ENCODE data around the gene ABAT.

ABAT gene

DNA sequence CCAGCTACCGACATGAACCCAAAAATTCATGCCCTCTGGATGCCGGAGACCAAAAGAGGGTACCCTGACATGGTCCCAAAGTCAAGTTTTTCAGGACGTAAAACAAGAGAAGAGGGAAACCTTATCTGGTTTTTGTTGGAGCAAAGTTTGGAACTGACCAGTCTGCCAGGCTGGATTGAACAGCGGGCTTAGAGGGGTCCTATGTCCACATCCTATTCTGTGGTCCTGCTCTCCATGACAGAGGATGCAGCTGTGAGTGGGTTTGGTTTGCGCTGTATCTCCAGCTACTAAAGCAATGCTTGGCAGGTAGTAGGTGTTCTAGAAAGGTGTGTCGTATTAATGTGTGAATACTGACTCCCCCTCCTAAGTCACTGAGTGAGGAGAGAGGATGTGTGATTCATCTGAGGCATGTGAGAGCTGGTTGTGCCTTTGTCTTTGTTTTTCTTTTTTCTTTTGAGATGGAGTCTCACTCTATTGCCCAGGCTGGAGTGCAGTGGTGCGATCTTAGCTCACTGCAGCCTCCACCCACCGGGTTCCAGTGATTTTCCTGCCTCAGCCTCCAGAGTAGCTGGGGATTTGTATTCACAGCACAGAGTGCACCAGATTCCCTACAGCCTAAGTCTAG, 154.2 kb downstream of the ABAT start:
- Histone ChIP-seq H3F3A (ENCODE audit: insufficient read depth, low read length) (no peaks in the 10 kb centered on the region), H2AFZ (ENCODE audit: low read length) (no peak overlapping the region), H3K4me1 (ENCODE audit: insufficient read depth, low read length, severe bottlenecking) (peaks cover 17% of the 10 kb centered on the region), H3K4me3 (ENCODE audit: low read depth, low read length, poor library complexity, severe bottlenecking) (no peak overlapping the region), H3K36me3 (ENCODE audit: insufficient read depth, low read length) (peaks cover 71% of the 10 kb centered on the region), H3K27ac (ENCODE audit: low read depth, low read length, poor library complexity, severe bottlenecking) (no peak overlapping the region), H3K9me3 (ENCODE audit: low read length) (no peaks in the 10 kb centered on the region; the same call in none of the 2 replicates), H3K9me2 (ENCODE audit: low read depth, low read length) (no peaks in the 10 kb centered on the region), H3K4me2 (ENCODE audit: low read length) (no peak overlapping the region), H3K79me2 (ENCODE audit: insufficient read depth, low read length) (no peaks in the 10 kb centered on the region), H3K27me3 (ENCODE audit: insufficient read depth, low read length) (no peaks in the 10 kb centered on the region), H4K20me1 (ENCODE audit: insufficient read depth, low read length) (no peaks in the 10 kb centered on the region), H3K9ac (ENCODE audit: low read length) (no peak overlapping the region)
- TF ChIP-seq EZH2 (IDR thresholded peaks at IDR 0.05; ENCODE audit: borderline replicate concordance, low read length), result no peak
- TF ChIP-seq, protein P1, sequence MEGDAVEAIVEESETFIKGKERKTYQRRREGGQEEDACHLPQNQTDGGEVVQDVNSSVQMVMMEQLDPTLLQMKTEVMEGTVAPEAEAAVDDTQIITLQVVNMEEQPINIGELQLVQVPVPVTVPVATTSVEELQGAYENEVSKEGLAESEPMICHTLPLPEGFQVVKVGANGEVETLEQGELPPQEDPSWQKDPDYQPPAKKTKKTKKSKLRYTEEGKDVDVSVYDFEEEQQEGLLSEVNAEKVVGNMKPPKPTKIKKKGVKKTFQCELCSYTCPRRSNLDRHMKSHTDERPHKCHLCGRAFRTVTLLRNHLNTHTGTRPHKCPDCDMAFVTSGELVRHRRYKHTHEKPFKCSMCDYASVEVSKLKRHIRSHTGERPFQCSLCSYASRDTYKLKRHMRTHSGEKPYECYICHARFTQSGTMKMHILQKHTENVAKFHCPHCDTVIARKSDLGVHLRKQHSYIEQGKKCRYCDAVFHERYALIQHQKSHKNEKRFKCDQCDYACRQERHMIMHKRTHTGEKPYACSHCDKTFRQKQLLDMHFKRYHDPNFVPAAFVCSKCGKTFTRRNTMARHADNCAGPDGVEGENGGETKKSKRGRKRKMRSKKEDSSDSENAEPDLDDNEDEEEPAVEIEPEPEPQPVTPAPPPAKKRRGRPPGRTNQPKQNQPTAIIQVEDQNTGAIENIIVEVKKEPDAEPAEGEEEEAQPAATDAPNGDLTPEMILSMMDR (IDR thresholded peaks at IDR 0.05; ENCODE audit: low read length), result no peak

- H3K4me2 ChIP-seq (ENCODE audit: low read length), result peak overlapping the region; percentile 55
- peak overlapping the region; percentile 23 for H3K4me3 ChIP-seq (ENCODE audit: low read depth, low read length, poor library complexity, severe bottlenecking)
- H2AFZ ChIP-seq (ENCODE audit: low read length), result no peak overlapping the region
- no peaks in the 10 kb centered on the region for H4K20me1 ChIP-seq (ENCODE audit: insufficient read depth, low read length)
- peaks cover 17% of the 10 kb centered on the region for H3K4me1 ChIP-seq (ENCODE audit: insufficient read depth, low read length, severe bottlenecking)
- peaks cover 54% of the 10 kb centered on the region for H3K36me3 ChIP-seq (ENCODE audit: insufficient read depth, low read length)
- H3K27me3 ChIP-seq (ENCODE audit: insufficient read depth, low read length), result no peaks in the 10 kb centered on the region
- peak overlapping the region; percentile 75 for H3K27ac ChIP-seq (ENCODE audit: low read depth, low read length, poor library complexity, severe bottlenecking)
- no peak overlapping the region; the same call in 1 of the 2 replicates for H3K9ac ChIP-seq (ENCODE audit: low read length)
- no peaks in the 10 kb centered on the region for H3K9me2 ChIP-seq (ENCODE audit: low read depth, low read length)
- H3K9me3 ChIP-seq (ENCODE audit: low read length), result no peaks in the 10 kb centered on the region
- no peaks in the 10 kb centered on the region for H3K79me2 ChIP-seq (ENCODE audit: insufficient read depth, low read length)
- no peaks in the 10 kb centered on the region for H3F3A ChIP-seq (ENCODE audit: insufficient read depth, low read length)
- TF ChIP-seq, protein P1 (IDR thresholded peaks at IDR 0.05; ENCODE audit: low read length), result no peak
- TF ChIP-seq EZH2 (IDR thresholded peaks at IDR 0.05; ENCODE audit: borderline replicate concordance, low read length), result no peak
Observed at GRCh38 chr16:8831450-8831849, 157.0 kb downstream of the ABAT start.

DNA sequence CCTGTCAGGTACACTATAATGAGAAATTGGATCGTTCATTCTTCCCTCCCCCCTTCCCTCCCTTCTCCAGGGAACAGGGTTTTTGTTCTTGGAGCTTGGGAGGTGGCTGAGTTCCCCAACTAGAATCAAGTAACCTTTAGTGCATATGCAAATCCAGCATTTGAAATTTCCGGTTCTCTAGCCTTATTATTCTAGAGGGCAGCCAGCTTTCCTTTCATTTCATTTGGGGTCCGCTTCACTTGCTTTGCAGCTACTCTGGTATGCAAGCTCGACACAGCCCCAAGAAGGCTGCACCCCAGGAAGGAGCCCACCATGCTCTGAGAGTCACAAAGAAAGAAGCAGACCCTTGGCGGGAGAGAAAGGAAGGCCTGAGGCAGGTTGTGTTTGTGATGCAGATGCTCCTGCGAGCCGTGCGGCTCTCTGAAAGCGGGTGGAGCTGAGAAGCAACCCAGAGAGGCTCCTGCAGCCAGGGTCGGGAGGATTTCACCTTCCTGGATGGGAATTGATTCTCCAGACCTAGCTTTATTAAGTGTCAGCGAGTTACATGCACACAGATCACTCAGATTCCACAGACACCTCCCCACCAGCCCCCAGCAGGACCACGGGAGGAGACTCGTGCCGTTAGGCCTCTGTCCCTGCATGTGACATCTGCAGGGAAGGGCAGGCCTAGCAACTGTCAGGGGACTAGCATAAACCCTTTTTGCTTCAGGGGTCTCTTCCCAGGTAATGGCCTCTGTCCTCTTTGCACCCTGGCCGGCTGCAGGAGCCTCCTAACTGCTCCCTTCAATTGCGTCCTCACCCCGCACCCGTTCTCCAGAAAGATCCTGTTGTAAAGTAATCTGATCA, 157.7 kb downstream of the ABAT start:
- peak overlapping the region; percentile 23 for H3K4me3 ChIP-seq (ENCODE audit: low read depth, low read length, poor library complexity, severe bottlenecking)
- H3K27me3 ChIP-seq (ENCODE audit: insufficient read depth, low read length), result no peaks in the 10 kb centered on the region
- no peak for TF ChIP-seq EZH2 (IDR thresholded peaks at IDR 0.05; ENCODE audit: borderline replicate concordance, low read length)
- TF ChIP-seq, protein P1 (IDR thresholded peaks at IDR 0.05; ENCODE audit: low read length), result no peak
- no peaks in the 10 kb centered on the region for H3F3A ChIP-seq (ENCODE audit: insufficient read depth, low read length)
- peaks cover 17% of the 10 kb centered on the region for H3K4me1 ChIP-seq (ENCODE audit: insufficient read depth, low read length, severe bottlenecking)
- H3K4me2 ChIP-seq (ENCODE audit: low read length), result peak overlapping the region; percentile 55
- H3K9me2 ChIP-seq (ENCODE audit: low read depth, low read length), result no peaks in the 10 kb centered on the region
- peak overlapping the region; percentile 43; the same call in 1 of the 2 replicates for H3K9ac ChIP-seq (ENCODE audit: low read length)
- peaks cover 48% of the 10 kb centered on the region for H3K36me3 ChIP-seq (ENCODE audit: insufficient read depth, low read length)
- H2AFZ ChIP-seq (ENCODE audit: low read length), result no peak overlapping the region
- peak overlapping the region; percentile 75 for H3K27ac ChIP-seq (ENCODE audit: low read depth, low read length, poor library complexity, severe bottlenecking)
- H3K79me2 ChIP-seq (ENCODE audit: insufficient read depth, low read length), result no peaks in the 10 kb centered on the region
- no peaks in the 10 kb centered on the region for H3K9me3 ChIP-seq (ENCODE audit: low read length)
- no peaks in the 10 kb centered on the region for H4K20me1 ChIP-seq (ENCODE audit: insufficient read depth, low read length)

Data from OCI-LY1 (cell line).